ENCODE measurements around the gene TPK1.

GRCh38 chr7:144428431-144428830 is 407.4 kb downstream of the TPK1 start:
- TF ChIP-seq POLR2AphosphoS5 (IDR thresholded peaks at IDR 0.05; ENCODE audit: borderline replicate concordance, low read depth, low read length) (no peak), FOXP2 (optimal IDR thresholded peaks at IDR 0.05; ENCODE audit: control extremely low read depth, extremely low read length, insufficient read depth) (no peak)
